ENCODE measurements around the gene RAB11FIP3.
"Not testable (repeated sequence)": the region's sequence is repeated elsewhere in the genome, so short reads cannot be mapped to it uniquely, and the experiment has no call there.

RAB11FIP3 gene

GRCh38 chr16:495127-495748 lies 69.8 kb downstream of the RAB11FIP3 start:
- DNase-seq, result peak; percentile 36

GRCh38 chr16:496097-496886 lies 70.8 kb downstream of the RAB11FIP3 start:
- no peak for DNase-seq

DNA sequence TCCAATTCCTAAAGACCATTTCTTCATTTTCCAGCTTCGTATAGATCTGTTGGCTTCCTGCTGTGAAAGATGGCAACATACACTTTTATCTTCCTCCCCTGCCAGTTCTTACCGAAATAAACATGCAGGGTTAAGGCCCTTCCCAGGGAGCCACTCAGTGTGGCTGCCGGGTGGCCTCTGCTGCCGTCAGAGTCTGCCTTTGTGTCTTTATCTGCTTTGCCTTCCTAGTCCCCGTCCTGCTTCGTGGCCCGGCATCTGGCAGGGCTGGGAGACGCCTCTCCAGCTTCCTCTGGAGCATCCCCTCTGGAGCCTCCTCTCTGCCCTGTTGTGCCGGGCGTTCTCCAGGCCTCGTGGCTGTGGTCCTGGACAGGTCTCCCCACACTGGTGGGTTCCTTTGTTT lies 71.8 kb downstream of the RAB11FIP3 start:
- no peak for DNase-seq

DNA sequence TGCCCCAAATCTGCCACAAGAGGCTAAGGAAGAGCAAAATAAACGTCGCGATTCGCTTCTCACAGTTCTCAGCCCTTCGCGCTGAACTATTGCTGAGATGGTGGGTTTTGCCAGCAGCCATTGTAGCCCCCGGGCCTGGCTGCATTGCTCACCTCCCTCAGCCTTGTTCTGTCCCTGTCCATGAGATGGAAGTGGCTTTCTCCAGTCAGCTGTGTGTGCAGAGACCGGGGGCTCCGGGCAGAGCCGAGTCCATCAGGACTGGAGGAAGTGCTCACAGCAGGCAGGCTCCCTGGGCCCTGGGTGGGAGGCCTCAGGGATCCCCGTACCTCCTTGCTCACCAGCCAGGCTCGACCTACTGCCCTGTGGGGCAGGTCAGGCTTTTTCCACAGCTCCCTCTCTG lies 74.5 kb downstream of the RAB11FIP3 start:
- DNase-seq, result no peak

DNA sequence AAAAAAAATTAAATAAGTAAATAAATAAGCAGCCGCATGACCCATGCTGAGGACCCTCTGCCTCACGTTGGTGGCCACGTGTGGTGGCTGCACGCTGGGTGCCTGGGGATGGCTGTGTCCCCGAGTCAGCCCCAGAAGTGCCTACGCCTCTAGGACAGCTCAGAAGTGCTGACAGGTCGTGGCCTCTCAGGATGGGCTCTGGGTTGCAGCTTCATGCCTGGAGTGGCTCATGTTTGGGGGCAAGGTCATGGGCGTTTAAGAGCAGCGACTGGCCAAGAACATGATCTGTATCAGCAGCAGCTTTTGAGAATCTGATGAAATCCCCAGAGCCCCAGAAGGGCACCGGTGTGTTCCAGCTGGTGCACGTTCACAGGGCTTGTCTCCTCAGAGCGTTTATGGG lies 75.3 kb downstream of the RAB11FIP3 start:
- no peak for DNase-seq

DNA sequence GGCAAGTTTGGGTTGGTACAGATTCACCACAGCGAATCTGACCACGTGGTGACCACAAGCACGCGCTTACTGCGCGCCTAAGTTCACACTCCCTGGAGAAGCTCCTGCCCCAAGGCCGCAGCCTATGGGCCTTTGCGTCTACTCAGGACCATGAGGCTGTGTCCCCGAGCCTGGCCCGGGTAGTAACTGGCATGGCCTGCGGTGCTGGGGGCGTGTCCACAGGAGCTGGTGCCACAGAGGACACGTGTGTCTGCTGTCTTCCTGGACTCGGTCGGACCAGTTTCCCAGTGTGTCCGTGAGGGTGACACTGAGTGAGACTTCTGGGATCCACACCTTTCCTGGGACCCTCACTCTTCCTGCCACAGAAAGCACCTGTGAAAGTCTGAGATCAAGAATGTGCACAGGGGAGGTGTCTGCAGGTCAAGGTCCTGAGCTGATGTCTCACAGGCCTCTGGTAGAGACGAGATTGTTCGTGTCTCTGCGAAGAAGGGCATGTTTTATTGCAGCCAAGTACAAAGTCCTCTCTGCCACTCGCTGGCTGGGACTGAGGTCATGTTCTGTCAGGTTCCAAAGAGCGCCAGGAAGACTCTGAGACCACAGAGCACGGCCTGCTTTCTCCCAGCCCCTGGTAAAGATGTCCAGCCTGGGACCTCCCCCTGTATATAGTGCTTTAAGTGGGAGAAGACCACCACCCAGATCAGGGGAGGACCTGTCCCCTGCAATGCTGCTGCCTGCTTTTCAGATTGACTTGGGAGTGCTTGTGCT lies 76.9 kb downstream of the RAB11FIP3 start:
- no peak for DNase-seq

GRCh38 chr16:503150-504071 lies 78.0 kb downstream of the RAB11FIP3 start:
- DNase-seq, result no peak

- DNase-seq, result no peak
Observed at GRCh38 chr16:505479-506245, 80.2 kb downstream of the RAB11FIP3 start.

DNA sequence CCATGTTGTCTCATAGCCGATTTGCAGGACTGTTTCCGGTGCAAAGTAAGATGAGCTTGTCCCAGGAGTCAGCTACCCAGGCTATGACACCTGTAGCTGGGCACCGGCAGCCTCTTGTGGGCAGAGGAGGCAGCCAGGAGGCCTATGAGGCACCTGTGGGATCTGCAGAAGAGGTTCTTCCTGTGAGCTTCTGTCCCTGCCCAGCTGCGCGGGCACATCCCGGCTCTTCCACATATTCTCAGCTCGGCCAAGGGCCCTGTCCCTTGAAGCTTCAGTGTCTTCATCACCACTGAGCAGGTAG lies 80.7 kb downstream of the RAB11FIP3 start:
- DNase-seq, result no peak

DNA sequence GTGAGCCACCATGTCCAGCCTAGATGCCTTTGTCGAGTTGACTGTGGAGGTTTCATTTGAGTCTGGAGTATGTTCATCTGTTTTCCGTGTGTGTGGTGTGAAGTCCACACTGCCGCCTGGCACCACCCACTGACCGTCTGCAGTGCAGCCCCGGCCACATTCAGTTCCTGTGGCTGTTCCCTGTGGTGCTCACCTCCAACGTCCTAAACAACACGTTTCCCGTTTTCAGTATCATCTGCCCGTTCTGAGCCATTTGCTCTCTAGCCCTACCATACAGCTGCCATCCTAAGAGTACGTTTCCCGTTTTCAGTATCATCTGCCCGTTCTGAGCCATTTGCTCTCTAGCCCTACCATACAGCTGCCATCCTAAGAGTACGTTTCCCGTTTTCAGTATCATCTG lies 82.1 kb downstream of the RAB11FIP3 start:
- DNase-seq, result not testable (repeated sequence)

DNA sequence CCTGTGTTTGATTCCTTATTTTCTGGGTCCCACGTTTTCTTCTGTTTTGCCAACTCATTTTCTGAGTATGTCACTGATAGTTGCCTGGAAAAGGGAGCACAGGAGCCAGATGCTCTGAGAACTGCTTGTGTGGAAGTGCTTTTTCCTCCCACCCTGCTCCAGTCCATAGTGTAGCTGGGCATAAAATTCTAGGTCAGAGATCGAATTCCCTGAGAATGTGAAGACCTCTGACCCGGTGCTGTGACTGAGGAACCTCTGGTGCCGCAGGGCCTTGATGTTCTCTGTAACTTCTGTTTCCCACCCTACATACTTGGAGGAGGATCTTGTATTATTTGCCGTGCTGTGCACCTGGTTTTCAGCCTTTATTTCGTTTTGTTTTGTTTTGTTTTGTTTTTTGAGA lies 82.5 kb downstream of the RAB11FIP3 start:
- DNase-seq, result no peak

DNA sequence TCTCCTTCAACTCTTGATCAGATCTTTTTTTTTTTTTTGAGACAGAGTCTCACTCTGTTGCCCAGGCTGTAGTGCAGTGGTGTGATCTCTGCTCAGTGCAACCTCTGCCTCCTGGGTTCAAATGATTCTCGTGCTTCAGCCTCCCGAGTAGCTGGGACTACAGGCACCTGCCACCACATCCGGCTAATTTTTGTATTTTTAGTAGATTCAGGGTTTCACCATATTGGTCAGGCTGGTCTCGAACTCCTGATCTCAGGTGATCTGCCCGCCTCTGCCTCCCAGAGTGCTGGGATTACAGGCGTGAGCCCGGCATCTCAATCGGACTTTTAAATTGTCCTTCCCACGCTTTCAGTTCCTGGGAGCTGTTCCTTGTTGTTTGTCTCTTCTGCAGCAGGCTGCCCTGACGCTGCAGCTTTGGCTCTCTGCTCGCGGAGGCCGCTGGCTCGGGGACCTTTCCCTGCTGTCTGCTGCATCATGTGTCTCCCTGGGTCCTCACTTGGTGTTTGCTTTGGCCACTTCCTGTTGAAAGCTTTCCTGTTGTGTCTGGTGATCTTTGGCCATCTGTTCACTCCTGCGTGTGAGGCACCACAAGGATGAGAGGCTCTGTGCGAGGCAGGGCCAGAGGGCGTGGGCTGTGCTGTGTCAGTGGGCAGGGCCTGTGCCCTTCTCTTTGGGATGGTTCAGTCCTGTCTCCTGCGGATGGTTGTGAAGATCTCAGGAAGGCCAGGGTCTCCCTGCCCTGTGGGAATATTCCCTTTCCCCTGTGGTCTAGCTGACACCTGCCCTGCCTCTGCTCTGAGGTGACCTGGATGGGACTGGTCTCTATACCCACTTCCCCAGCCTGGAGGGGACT lies 83.7 kb downstream of the RAB11FIP3 start:
- no peak for DNase-seq

DNA sequence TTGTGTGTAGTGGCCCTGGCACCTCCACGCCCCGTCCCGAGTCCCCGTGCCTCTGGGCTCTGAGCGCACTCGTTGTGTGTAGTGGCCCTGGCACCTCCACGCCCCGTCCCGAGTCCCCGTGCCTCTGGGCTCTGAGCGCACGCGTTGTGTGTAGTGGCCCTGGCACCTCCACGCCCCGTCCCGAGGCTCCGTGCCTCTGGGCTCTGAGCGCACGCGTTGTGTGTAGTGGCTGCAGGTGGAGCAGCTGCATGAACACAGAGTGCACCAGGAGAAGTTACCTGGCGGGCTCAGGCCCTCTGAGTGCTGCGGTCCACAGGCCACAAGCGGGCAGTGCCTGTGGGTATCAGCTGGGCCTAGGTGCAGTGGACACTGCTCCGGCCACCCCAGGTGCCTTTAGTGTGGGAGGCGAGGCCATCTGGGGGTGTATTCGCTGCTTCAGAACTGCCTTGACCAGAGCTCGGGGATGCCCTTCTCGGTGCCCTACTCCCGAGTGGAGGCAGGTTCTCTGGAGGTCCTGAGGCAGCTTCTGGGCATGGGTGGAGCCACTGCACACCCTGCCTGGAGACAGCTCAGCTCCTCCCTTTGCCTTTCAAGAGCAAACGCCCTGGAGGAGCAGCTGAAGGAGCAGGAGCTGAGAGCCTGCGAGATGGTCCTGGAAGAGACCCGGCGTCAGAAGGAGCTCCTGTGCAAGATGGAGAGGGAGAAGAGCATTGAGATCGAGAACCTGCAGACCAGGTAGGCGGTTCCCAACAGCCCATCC lies 84.8 kb downstream of the RAB11FIP3 start:
- DNase-seq, result no peak

GRCh38 chr16:512802-513201 lies 87.4 kb downstream of the RAB11FIP3 start:
- DNase-seq, result no peak

DNA sequence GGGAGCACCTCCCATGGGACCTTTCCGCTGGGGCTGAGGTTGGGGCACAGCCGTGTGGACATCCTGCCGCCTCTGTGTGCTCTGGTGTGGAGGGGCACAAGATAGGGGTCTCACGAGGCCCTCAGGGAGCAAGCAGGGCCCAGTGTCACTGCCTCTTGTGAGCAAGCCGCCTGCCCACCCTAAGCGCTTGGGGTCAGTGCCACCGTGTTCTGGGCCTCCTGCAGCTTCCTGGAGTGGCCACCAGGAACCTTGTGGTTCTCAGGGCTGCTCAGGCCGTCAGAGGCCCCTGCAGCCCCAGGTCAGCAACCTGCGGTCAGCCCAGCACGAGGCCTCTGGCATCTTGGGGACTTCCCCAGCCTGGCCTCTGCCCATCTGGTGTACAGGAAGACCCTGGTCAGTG lies 88.5 kb downstream of the RAB11FIP3 start:
- DNase-seq, result no peak

DNA sequence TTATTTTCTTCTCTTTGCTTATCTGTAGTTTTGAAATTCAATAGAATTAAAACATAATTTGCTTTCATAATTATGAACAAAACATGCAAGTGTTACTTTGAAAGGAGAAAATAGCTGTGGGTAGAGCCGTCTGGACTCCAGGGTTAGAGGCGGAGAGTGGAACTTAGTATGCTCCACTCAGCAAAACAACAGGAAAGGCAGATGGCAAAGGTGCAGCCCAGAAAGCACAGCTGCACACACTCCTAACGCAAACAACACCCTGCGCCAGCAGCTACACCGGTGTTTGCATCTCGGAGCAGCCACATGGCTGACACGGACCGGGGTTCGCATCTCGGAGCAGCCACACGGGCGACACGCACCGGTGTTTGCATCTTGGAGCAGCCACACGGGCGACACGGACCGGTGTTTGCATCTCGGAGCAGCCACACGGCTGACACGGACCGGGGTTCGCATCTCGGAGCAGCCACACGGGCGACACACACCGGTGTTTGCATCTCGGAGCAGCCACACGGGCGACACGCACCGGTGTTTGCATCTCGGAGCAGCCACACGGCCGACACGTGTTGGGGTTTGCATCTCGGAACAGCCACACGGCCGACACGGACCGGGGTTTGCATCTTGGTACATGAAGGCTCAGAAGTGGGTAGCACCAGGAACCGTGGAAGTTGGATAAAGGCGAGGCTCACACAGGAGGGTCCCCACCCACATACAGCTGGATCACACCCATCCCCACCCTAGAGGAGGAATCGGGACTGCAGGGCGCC lies 89.9 kb downstream of the RAB11FIP3 start:
- no peak for DNase-seq

- no peak for DNase-seq
Observed at GRCh38 chr16:515939-516226, 90.4 kb downstream of the RAB11FIP3 start.

DNA sequence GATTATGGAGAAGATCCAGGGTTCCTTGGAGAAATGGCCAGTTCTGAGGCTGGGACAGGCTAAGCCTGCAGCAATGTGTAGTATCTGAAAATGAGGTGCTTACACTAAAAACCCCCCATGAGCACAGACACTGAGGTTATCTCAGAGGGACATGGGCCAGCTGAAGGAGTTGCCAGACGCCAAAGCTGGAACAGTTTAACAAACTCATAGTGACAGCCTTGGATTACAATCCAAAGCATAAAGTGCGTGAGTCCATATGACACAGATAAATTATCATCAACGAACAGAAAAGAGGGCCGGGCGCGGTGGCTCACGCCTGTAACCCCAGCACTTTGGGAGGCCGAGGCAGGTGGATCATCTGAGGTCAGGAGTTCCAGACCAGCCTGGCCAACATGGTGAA lies 90.9 kb downstream of the RAB11FIP3 start:
- DNase-seq, result no peak

DNA sequence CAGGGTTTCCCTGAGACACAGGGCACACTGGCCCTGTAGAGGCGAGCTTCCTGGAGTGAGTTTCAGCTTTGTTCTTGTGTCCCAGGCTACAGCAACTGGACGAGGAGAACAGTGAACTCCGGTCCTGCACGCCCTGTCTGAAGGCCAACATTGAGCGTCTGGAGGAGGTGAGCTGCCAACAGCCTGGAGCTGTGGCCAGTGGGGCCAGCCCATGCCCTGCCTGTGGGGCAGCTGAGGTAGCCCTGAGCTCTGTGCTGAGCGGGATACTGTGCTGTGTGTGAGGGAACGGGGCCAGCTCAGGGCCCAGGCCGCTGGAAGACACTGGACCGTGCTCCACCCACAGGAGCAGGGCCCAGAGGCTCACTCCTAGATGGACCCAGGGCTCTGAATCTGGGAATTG lies 93.4 kb downstream of the RAB11FIP3 start:
- DNase-seq, result no peak

GRCh38 chr16:519425-519824 lies 94.0 kb downstream of the RAB11FIP3 start:
- no peak for DNase-seq

Measured in CD4-positive, alpha-beta T cell treated with Interleukin-17A for 4 hours (primary cell).